GM12872 (cell line): Measurements from ENCODE around the gene SOX13.

Experiments
- CTCF ChIP-seq: IDR thresholded peaks from 3 replicates; pipeline ENCODE4 v1.5.1; 2011; ENCODE audit warnings: low read depth, mild to moderate bottlenecking, low read length, moderate library complexity; ENCODE audit not compliant: insufficient read depth

Gene SOX13

GRCh38 chr1:204065174-204065985 is 7.5 kb upstream of the SOX13 start:
- TF ChIP-seq CTCF, result no peak

DNA sequence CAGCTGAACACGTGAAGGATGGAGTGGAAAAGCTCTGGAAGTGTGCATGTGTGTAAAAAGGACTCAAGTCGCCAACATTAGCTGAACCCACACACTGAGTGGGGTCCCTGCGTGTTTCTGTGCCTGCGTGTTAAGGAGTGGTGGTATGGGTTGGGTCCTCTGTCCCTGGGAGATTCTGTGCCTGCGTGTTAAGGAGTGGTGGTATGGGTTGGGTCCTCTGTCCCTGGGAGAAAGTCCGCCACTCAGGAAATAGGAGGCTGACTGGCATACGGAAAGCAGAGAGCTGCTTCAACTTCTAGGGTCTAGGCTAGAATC is 7.0 kb upstream of the SOX13 start:
- TF ChIP-seq CTCF, result no peak

DNA sequence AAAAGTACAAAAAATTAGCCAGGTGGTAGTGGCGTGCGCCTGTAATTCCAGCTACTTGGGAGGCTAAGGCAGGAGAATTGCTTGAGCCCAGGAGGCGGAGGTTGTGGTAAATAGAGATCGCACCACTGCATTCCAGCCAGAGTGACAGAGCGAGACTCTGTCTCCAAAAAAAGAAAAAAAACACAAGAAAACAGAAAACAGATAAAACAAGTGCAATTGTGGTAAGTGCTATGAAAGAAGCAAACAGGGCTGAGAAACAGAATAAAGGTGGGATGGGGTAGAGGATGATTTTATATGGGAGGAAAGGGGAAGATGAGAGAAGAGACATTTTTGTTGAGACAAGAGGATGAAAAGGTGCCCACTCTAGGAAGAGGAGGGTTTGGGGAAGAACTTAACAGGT is 5.0 kb upstream of the SOX13 start:
- no peak for TF ChIP-seq CTCF

- no peak for TF ChIP-seq CTCF
Observed at GRCh38 chr1:204069887-204070286, 3.0 kb upstream of the SOX13 start.

DNA sequence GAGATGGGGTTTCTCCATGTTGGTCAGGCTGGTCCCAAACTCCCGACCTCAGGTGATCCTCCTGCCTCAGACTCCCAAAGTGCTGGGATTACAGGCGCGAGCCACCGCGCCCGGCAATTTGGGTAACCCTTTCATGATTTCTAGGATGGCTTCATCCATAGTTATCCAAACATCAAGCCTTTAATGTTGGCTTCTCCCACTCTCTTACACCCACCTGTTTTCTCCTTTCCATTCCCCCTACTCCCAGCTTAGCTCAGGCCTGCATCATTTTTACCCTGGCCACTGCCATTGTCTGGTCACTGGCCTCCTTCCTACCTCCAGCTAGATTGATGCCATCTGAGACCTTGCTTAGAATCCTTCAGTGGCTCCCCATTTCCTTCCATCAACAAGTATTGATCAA is 2.0 kb upstream of the SOX13 start:
- TF ChIP-seq CTCF, result no peak

DNA sequence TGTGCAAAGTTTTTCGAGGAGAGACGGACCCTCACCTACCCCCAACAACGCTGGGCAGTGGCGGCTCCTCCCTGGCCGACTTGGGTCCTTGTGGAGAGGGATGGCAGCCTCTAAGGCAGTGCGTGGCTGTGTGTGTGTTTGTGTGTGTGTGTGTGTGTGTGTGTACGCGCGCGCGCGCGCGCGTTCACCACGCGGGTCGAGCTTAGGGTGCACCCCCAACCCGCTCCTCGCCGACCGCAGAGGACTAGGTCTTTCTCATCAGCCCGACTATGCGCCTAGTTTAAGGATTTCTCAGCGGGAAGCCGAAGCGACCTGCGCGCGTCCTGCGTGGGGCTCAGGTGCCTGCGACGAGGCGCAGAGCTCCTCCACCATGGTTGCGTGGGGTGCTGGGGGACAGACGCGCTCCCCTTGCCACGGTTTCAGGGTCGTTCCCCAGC is 940 bp downstream of the SOX13 start:
- TF ChIP-seq CTCF, result no peak

DNA sequence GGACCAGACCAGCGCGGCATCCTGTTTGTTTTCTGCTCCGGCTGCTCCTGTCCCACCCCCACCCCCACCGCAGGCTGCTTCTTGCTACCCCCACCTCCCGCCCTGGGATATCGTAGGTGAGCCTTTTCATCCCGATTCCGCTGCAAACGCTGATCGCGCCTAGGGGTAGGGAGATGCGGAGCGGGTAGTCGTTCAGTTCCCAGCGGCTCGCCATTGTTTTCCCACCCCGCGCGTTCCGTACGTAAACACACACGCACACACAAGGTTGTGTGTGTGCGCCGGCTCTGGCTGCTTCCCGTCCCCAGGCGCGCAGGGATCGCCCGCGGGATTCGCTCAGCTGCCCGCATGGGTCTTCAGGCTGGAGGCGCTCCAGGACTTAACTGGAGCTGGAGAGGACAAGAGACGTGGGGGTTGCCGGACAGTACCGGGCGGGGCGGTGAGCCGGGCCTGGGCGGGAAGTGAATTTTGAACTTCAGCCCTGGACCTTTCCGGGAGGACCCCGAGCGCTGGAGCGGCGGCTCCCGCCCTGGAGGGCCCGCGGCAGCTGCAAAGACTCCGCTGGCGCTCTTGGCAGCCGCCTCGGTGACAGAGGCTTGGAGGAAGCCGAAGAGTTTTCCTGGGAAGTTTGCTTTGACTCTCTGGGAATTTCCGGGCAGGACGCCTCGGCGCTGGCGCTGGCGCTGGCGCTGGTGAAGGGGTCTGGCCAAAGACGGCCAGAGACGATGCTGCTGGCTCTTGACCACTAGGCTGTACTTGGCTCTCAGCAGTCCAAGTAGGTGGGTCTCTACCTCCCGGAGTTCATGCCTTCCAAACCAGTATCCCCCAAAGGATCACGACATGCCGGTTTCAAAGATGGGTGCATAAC is 1.6 kb downstream of the SOX13 start:
- TF ChIP-seq CTCF, result no peak
